A673 (cell line): ENCODE results near the gene RIC8B. TPM values are rescaled to one million over a fixed set of nuclear protein-coding genes. Genes with fewer than 3 reads are reported as not detected.
A peak's percentile ranks its signal among the peaks of the same experiment; 100 is the strongest.

Source experiments
- BruUV-seq: library from RNA; stranded (reverse); fragments of 400-500 nt; replicated peaks from 2 replicates; lab custom pipeline; 2021; lab: Mats Ljungman, UMichigan
- CTCF ChIA-PET: fragments of 300-600 bp; sonication (Branson Sonifier 250); formaldehyde crosslinking; loops from one replicate; lab custom pipeline; 2022; ENCODE audit warnings: antibody characterized with exemption; lab: Charles Lee
- POLR2A ChIA-PET: fragments of 300-600 bp; sonication (Branson Sonifier 250); formaldehyde crosslinking; loops from one replicate; lab custom pipeline; 2022; ENCODE audit warnings: antibody characterized with exemption; ENCODE audit not compliant: low non-redundant PET; lab: Charles Lee
- DNase-seq: peaks from one replicate; pipeline ENCODE4 v3.0.0-alpha.2; 2015; ENCODE audit warnings: low spot score
- H3K27ac ChIP-seq: fragments of 200-600 bp; sonication (generic); 2 replicates; pipeline ENCODE4 v1.5.1; 2016; ENCODE audit warnings: mixed run types, low read depth, mild to moderate bottlenecking, mixed read lengths, antibody characterized with exemption, low read length; ENCODE audit not compliant: poor library complexity, severe bottlenecking
- H3K27me3 ChIP-seq: fragments of 200-600 bp; sonication (generic); replicated peaks from 2 replicates; pipeline ENCODE4 v1.6.1; 2017; ENCODE audit warnings: mixed run types, low read depth, mild to moderate bottlenecking, mixed read lengths, antibody characterized with exemption, low read length; ENCODE audit not compliant: insufficient read depth, poor library complexity
- H3K36me3 ChIP-seq: fragments of 200-600 bp; sonication (generic); 2 replicates; pipeline ENCODE4 v1.6.1; 2016; ENCODE audit warnings: mixed run types, mild to moderate bottlenecking, mixed read lengths, antibody characterized with exemption, low read length; ENCODE audit not compliant: insufficient read depth, poor library complexity, severe bottlenecking
- H3K4me1 ChIP-seq: fragments of 200-600 bp; sonication (generic); 2 replicates; pipeline ENCODE4 v1.6.1; 2017; ENCODE audit warnings: mixed run types, mild to moderate bottlenecking, mixed read lengths, antibody characterized with exemption, low read length; ENCODE audit not compliant: insufficient read depth, poor library complexity, severe bottlenecking
- H3K4me3 ChIP-seq: fragments of 200-600 bp; sonication (generic); 2 replicates; pipeline ENCODE4 v1.5.1; 2016; ENCODE audit warnings: low read depth, mixed run types, mild to moderate bottlenecking, mixed read lengths, low read length; ENCODE audit not compliant: poor library complexity, severe bottlenecking
- H3K9me3 ChIP-seq: fragments of 200-600 bp; sonication (generic); 2 replicates; pipeline ENCODE4 v1.6.1; 2016; ENCODE audit warnings: mixed run types, low read depth, mild to moderate bottlenecking, mixed read lengths, antibody characterized with exemption, low read length; ENCODE audit not compliant: poor library complexity, severe bottlenecking
- EZH2 ChIP-seq: fragments of 200-600 bp; sonication (generic); IDR thresholded peaks from 2 replicates; pipeline ENCODE4 v1.6.1; 2017; ENCODE audit warnings: borderline replicate concordance, low read depth, mild to moderate bottlenecking, mixed read lengths, antibody characterized with exemption, low read length; ENCODE audit not compliant: poor library complexity, severe bottlenecking
- intact Hi-C: fragments of 100-400 bp; cut with micrococcal nuclease; formaldehyde crosslinking; loops from one replicate; pipeline ENCODE4 v1.10.0; 2022; ENCODE audit not compliant: unreplicated experiment
- total RNA-seq: library from RNA; stranded (reverse); gene quantifications from 2 replicates; pipeline ENCODE4 v1.2.3, GENCODE V29; 2021
- TF ChIP-seq, protein P1 (sequence below): fragments of 300-800, 200-600 bp; sonication (generic); conservative IDR thresholded peaks from 2 replicates; pipeline ENCODE4 v1.5.1; 2017; ENCODE audit warnings: low read depth, mild to moderate bottlenecking, antibody characterized with exemption, low read length, moderate library complexity, mixed read lengths

The RIC8B gene
- total RNA-seq, 1 experiment from 2014 or later = 21.3 TPM

DNA sequence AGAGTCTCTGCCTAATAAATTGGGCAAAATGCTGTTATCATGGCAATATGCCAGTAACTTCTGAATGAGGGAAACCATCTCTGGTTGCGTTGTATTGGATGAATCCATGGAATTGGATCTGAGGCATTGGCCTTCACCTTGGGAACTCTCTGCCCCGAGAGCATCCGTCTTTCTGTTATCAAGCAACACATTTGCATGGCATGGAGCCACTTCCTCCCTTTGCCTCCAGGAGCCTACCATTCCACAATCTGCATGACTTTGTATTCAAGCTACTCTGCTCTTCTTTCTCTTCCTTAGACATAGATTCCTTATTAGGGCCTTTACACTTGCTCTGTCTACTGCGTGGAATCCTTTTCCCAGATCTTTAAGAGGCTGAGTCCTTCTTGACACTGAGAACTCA is 57.2 kb downstream of the RIC8B start:
- DNase-seq = no peak
- H3K27me3 ChIP-seq = no peaks in the 10 kb centered on the region
- H3K4me1 ChIP-seq = no peaks in the 10 kb centered on the region
- intact Hi-C loops = no loop called here
- no peak overlapping the region for H3K4me3 ChIP-seq
- H3K9me3 ChIP-seq = no peaks in the 10 kb centered on the region
- no peak for TF ChIP-seq EZH2
- TF ChIP-seq, protein P1, sequence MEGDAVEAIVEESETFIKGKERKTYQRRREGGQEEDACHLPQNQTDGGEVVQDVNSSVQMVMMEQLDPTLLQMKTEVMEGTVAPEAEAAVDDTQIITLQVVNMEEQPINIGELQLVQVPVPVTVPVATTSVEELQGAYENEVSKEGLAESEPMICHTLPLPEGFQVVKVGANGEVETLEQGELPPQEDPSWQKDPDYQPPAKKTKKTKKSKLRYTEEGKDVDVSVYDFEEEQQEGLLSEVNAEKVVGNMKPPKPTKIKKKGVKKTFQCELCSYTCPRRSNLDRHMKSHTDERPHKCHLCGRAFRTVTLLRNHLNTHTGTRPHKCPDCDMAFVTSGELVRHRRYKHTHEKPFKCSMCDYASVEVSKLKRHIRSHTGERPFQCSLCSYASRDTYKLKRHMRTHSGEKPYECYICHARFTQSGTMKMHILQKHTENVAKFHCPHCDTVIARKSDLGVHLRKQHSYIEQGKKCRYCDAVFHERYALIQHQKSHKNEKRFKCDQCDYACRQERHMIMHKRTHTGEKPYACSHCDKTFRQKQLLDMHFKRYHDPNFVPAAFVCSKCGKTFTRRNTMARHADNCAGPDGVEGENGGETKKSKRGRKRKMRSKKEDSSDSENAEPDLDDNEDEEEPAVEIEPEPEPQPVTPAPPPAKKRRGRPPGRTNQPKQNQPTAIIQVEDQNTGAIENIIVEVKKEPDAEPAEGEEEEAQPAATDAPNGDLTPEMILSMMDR = no peak
- CTCF ChIA-PET = no interaction called here
- BruUV-seq = no TSS peak
- H3K27ac ChIP-seq = no peak overlapping the region
- no peaks in the 10 kb centered on the region for H3K36me3 ChIP-seq
- POLR2A ChIA-PET = no interaction called here

DNA sequence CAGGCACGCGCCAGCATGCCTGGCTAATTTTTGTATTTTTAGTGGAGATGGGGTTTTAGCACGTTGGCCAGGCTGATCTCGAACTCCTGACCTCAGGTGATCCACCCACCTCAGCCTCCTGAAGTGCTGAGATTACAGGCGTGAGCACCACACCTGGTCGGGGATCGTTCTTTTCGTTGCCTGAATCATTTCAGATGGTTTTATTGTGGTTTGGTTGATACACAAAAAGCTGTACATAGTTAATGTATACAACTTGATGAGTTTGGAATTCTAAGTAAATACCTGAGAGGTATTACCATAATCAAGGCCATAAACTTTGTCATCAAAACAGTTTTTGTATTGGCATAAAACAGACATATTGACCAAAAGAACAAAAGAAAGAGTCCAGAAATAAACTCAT is 63.3 kb downstream of the RIC8B start:
- no peak overlapping the region for H3K4me3 ChIP-seq
- peaks cover 28% of the 10 kb centered on the region for H3K4me1 ChIP-seq
- intact Hi-C loops = no loop called here
- H3K27ac ChIP-seq = no peak overlapping the region
- no peak for TF ChIP-seq EZH2
- TF ChIP-seq, protein P1 = no peak
- H3K36me3 ChIP-seq = no peaks in the 10 kb centered on the region
- CTCF ChIA-PET = no interaction called here
- no TSS peak for BruUV-seq
- DNase-seq = no peak
- POLR2A ChIA-PET = no interaction called here
- no peaks in the 10 kb centered on the region for H3K9me3 ChIP-seq
- no peaks in the 10 kb centered on the region for H3K27me3 ChIP-seq

DNA sequence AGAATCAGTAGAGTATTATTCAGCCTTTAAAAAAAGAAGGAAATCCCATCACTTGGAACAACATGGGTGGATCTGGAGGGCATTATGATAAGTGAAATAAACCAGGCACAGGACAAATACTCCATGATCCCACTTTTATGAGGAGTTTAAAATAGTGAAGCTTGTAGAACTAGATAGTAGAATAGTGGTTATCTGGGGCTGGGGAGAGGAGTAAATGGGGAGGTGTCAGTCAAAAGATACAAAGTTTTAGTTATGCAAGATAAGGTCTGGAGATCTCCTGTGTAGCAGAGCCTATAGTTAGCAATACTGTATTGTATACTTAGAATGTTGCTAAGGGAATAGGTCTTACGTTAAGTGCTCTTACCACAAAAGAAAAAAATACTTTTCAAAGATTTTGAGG is 64.9 kb downstream of the RIC8B start:
- Histone ChIP-seq H3K36me3 (no peaks in the 10 kb centered on the region), H3K9me3 (no peaks in the 10 kb centered on the region), H3K4me1 (peaks cover 28% of the 10 kb centered on the region), H3K27me3 (no peaks in the 10 kb centered on the region), H3K27ac (peak overlapping the region; percentile 67), H3K4me3 (no peak overlapping the region)
- CTCF ChIA-PET = no interaction called here
- intact Hi-C loops = no loop called here
- no peak for DNase-seq
- BruUV-seq = no TSS peak
- POLR2A ChIA-PET = no interaction called here
- TF ChIP-seq, protein P1 = no peak
- no peak for TF ChIP-seq EZH2
